GM06990 (cell line): ENCODE measurements around the gene PRR22.
A peak's percentile ranks its signal among the peaks of the same experiment; 100 is the strongest.

ENCODE experiments used
- DNase-seq: peaks from one replicate; pipeline ENCODE4 v3.0.0-alpha.2; 2011; ENCODE audit not compliant: insufficient read length; ENCODE audit errors: extremely low read depth
- H3K27me3 ChIP-seq: replicated peaks from 2 replicates; pipeline ENCODE4 v1.6.0; 2011; ENCODE audit warnings: low read length; ENCODE audit not compliant: control insufficient read depth, insufficient read depth
- H3K36me3 ChIP-seq: 2 replicates; pipeline ENCODE4 v1.5.1; 2011; ENCODE audit warnings: low read length; ENCODE audit not compliant: control insufficient read depth, insufficient read depth
- H3K4me3 ChIP-seq: replicated peaks from 2 replicates; pipeline ENCODE4 v1.5.1; 2011; ENCODE audit warnings: low read depth, mild to moderate bottlenecking, control low read depth, low read length
- TF ChIP-seq, protein P1 (sequence below): IDR thresholded peaks from 2 replicates; pipeline ENCODE4 v1.5.1; 2011; ENCODE audit warnings: low read length, control low read depth, mild to moderate bottlenecking, inconsistent platforms; ENCODE audit not compliant: insufficient read depth, poor library complexity, severe bottlenecking

Gene PRR22

GRCh38 chr19:5792224-5792623 lies 7.7 kb upstream of the PRR22 start:
- TF ChIP-seq, protein P1, sequence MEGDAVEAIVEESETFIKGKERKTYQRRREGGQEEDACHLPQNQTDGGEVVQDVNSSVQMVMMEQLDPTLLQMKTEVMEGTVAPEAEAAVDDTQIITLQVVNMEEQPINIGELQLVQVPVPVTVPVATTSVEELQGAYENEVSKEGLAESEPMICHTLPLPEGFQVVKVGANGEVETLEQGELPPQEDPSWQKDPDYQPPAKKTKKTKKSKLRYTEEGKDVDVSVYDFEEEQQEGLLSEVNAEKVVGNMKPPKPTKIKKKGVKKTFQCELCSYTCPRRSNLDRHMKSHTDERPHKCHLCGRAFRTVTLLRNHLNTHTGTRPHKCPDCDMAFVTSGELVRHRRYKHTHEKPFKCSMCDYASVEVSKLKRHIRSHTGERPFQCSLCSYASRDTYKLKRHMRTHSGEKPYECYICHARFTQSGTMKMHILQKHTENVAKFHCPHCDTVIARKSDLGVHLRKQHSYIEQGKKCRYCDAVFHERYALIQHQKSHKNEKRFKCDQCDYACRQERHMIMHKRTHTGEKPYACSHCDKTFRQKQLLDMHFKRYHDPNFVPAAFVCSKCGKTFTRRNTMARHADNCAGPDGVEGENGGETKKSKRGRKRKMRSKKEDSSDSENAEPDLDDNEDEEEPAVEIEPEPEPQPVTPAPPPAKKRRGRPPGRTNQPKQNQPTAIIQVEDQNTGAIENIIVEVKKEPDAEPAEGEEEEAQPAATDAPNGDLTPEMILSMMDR: no peak
- Histone ChIP-seq H3K36me3 (peaks cover 17% of the 10 kb centered on the region), H3K27me3 (no peaks in the 10 kb centered on the region), H3K4me3 (no peak overlapping the region)
- no peak for DNase-seq

DNA sequence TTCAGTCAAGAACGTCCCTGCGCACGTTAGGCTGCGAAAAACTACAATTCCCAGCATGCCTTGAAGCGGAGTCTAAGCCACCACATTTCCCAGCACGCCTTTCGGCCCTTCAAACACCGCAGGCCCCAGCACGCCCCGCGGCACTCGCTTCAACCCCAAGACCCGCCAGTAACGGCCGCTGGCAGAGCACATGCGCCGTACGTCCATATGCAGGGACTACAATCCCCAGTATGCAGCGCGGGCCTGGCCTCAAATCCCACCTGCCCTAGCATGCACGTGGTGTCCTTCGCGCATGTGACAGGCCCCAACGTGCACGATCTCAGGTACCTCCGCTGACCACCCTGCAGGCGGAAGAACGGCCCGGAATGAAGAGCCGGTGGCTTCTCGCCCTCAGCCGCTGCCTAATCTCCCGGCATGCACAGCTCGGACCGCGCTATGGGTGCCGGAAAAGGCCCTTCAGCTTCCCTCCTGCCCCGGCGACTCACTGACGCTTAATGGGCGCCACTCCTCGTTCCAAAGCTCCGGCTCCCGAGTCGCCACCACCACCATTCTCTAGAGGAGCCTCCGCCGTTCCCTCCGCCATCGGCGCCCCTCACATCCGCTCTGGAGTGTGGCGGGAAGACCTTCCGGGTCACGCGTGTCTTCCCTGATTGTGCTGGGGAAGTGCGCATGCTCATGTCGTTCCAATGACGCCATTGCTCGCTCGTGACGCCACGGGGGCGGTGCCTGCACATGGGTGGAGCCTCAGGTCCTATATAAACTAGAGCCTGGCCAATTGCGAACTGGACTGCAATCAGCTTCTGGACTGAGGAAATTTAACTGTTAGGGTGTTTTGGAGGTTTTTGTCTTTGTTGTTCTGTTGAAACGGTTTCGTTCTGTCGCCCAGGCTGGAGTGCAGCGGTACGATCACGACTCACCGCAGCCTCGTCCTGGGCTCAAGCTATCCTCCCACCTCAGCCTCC lies 6.3 kb upstream of the PRR22 start, which contains the start of gene DUS3L:
DUS3L (minus strand) TSS at position 605 of the 962 bp plus-strand sequence; CDS start at position 583, 22 bp downstream.
- H3K27me3 ChIP-seq: no peaks in the 10 kb centered on the region
- peaks cover 28% of the 10 kb centered on the region for H3K36me3 ChIP-seq
- peak within 1 kb of the TSS; percentile 70 for H3K4me3 ChIP-seq
- TF ChIP-seq, protein P1: no peak
- DNase-seq: peak; percentile 95

DNA sequence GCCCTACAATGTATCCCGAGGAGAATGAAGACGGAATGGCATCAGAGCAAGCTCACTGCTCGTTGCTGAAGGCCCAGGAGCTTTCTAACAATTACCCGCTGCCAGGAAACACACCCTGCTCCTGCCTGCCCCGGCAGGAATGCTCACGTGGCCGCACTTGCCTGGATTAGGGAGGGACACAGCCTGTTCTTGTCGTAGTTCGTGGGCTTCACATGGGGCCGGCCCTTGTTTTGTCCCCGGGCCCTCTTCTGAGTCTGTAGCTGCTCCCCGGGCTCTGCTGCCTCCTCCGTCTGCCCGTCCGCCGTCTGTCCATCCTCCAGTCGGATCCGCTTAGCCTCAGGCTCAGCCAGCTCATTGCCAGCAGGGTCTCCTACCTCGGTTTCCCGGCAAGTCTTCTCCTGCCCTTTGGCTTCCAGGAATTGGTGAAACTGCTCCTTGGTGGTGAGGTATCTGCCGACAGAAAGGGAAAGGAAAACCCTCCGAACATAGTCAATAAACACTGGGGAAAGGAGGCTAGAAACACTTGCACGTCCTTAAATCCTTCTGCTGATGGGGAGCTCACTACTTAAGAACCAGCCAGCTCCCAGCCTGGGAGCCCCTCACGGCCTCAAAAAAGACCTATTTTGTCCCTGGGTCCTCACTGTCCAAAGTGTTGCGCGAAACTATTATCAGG lies 5.5 kb upstream of the PRR22 start:
- H3K36me3 ChIP-seq: peaks cover 31% of the 10 kb centered on the region
- H3K27me3 ChIP-seq: no peaks in the 10 kb centered on the region
- H3K4me3 ChIP-seq: peak overlapping the region; percentile 70
- TF ChIP-seq, protein P1: no peak
- no peak for DNase-seq

- TF ChIP-seq, protein P1: no peak
- DNase-seq: no peak
- Histone ChIP-seq H3K4me3 (no peak overlapping the region), H3K36me3 (peaks cover 33% of the 10 kb centered on the region), H3K27me3 (no peaks in the 10 kb centered on the region)
These were observed 4.8 kb upstream of the PRR22 start for GRCh38 chr19:5789351-5789761.

- H3K36me3 ChIP-seq: peaks cover 37% of the 10 kb centered on the region
- no peaks in the 10 kb centered on the region for H3K27me3 ChIP-seq
- H3K4me3 ChIP-seq: no peak overlapping the region
- TF ChIP-seq, protein P1: no peak
- DNase-seq: no peak
These were observed 3.9 kb upstream of the PRR22 start for GRCh38 chr19:5788422-5788821.
